HUES48 (cell line): ENCODE data around the gene MRAP2.
"Not testable (repeated sequence)": the region's sequence is repeated elsewhere in the genome, so short reads cannot be mapped to it uniquely, and the experiment has no call there.

Experiments used
- H3K27ac ChIP-seq: one replicate; pipeline ENCODE4 v1.7.0; 2013; ENCODE audit warnings: low read depth, low read length, inconsistent platforms
- H3K27me3 ChIP-seq: 2 replicates; pipeline ENCODE4 v1.6.1; 2013; ENCODE audit warnings: mild to moderate bottlenecking, low read length; ENCODE audit not compliant: control insufficient read depth, insufficient read depth
- H3K36me3 ChIP-seq: 2 replicates; pipeline ENCODE4 v1.6.1; 2013; ENCODE audit warnings: low read length; ENCODE audit not compliant: control insufficient read depth, insufficient read depth
- H3K4me1 ChIP-seq: 2 replicates; pipeline ENCODE4 v1.6.1; 2013; ENCODE audit warnings: mild to moderate bottlenecking, low read length; ENCODE audit not compliant: control insufficient read depth, insufficient read depth
- H3K4me3 ChIP-seq: 2 replicates; pipeline ENCODE4 v1.5.1; 2013; ENCODE audit warnings: mild to moderate bottlenecking, low read depth, low read length
- H3K9ac ChIP-seq: 2 replicates; pipeline ENCODE4 v1.6.1; 2013; ENCODE audit warnings: mild to moderate bottlenecking, low read depth, low read length, moderate library complexity
- H3K9me3 ChIP-seq: 2 replicates; pipeline ENCODE4 v1.6.1; 2013; ENCODE audit warnings: low read length; ENCODE audit not compliant: control insufficient read depth, insufficient read depth

MRAP2 gene

DNA sequence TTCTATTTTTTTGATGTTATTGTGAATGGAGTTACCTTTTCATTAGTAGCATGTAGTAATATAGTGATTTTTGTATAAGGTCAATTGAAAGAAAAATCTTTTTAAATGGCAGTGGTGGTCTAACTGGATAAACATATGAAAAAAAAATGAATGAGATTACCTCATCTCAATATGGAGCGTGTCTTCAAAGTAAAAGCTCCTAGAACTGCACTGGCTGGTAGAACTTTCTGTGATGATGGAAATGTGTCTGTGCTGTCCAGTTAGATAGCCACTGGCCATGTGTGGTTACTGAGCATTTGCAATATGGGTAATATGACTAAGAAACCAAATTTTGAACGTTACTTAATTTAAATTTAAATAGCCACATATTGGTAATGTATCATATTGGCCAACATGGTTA, 44.1 kb downstream of the MRAP2 start:
- no peaks in the 10 kb centered on the region for H3K27me3 ChIP-seq
- H3K9ac ChIP-seq = no peak overlapping the region
- H3K36me3 ChIP-seq = no peaks in the 10 kb centered on the region
- no peak overlapping the region for H3K4me3 ChIP-seq
- H3K9me3 ChIP-seq = no peaks in the 10 kb centered on the region
- no peak overlapping the region for H3K27ac ChIP-seq
- peaks cover 23% of the 10 kb centered on the region for H3K4me1 ChIP-seq

DNA sequence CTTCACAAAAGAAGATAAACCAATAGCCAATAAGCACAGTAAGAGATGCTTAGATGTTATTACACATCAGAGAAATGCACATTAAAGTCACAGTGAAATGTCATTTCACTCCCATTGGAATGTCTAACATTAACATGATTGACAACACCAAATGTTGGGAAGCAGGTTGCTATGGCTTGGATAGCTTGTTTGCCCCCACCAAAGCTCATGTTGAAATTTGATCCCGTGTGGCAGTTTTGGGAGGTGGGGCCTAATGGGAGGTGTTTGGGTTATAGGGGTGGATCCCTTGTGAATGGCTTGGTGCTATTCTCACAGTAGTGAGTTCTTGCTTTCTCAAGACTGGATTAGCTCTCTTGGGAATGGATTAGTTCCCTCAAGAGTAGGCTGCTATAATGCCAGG, 44.8 kb downstream of the MRAP2 start:
- H3K9me3 ChIP-seq = no peaks in the 10 kb centered on the region
- H3K27ac ChIP-seq = no peak overlapping the region
- H3K4me1 ChIP-seq = peaks cover 30% of the 10 kb centered on the region
- no peaks in the 10 kb centered on the region for H3K36me3 ChIP-seq
- H3K27me3 ChIP-seq = no peaks in the 10 kb centered on the region
- no peak overlapping the region for H3K9ac ChIP-seq
- no peak overlapping the region for H3K4me3 ChIP-seq

DNA sequence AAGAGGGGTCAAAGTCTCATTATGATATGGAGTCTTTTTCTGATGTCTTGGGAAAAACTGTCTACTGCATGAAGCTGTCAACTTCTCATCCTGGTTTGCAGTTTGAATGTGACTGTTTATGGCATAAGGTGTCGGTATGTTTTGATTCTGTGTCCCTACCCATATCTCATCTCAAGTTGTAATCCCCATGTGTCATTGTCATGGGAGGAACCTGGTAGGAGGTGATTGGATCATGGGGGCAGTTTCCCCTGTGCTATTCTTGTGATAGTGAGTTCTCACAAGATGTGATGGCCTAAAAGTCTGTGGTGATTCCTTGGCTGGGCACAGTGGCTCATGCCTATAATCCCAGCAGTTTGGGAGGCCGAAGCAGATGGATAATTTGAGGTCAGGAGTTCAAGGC, 47.6 kb downstream of the MRAP2 start:
- H3K36me3 ChIP-seq = no peaks in the 10 kb centered on the region
- H3K4me1 ChIP-seq = peaks cover 36% of the 10 kb centered on the region
- no peak overlapping the region for H3K27ac ChIP-seq
- no peak overlapping the region for H3K4me3 ChIP-seq
- no peaks in the 10 kb centered on the region for H3K27me3 ChIP-seq
- H3K9me3 ChIP-seq = no peaks in the 10 kb centered on the region
- no peak overlapping the region for H3K9ac ChIP-seq

DNA sequence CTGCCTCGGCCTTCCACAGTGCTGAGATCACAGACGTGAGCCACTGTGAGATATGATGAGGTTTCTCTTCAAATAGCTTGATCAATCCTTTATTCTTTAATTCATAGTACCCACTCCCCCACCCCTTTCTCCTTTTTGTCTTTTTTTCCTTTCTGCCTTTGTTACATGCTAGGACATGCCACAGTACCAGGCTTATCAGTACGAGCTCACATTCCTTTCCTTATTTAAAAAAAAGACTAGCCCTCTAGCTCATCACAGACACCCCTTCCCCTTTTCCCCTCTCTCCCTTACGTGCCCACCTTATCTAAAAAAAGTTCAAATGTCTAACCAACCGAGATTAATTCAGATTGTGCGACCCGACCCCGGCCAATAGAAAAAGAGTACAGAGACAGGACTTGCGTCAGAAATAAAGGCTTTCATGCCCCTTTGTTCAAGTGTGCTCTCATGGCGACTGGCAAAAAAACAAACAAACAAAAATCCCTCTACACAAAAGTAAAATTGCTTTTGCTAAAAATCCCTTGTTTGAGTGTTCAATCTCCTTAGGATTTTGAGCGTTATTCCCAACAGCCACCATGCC, 49.2 kb downstream of the MRAP2 start:
- Histone ChIP-seq H3K27ac (peak overlapping the region; percentile 64), H3K9me3 (no peaks in the 10 kb centered on the region), H3K4me1 (peaks cover 49% of the 10 kb centered on the region), H3K27me3 (no peaks in the 10 kb centered on the region), H3K9ac (peak overlapping the region; percentile 43; the same call in 1 of the 2 replicates), H3K4me3 (no peak overlapping the region), H3K36me3 (no peaks in the 10 kb centered on the region)

GRCh38 chr6:84084705-84085104, 51.1 kb downstream of the MRAP2 start:
- H3K27me3 ChIP-seq, H3K9me3 ChIP-seq, H3K9ac ChIP-seq, H3K4me3 ChIP-seq, H3K36me3 ChIP-seq, H3K27ac ChIP-seq: not testable (repeated sequence)
- peaks cover 56% of the 10 kb centered on the region for H3K4me1 ChIP-seq

GRCh38 chr6:84086056-84086455, 52.5 kb downstream of the MRAP2 start:
- no peak overlapping the region for H3K27ac ChIP-seq
- H3K4me1 ChIP-seq = peaks cover 56% of the 10 kb centered on the region
- H3K27me3 ChIP-seq = no peaks in the 10 kb centered on the region
- H3K4me3 ChIP-seq = no peak overlapping the region
- no peaks in the 10 kb centered on the region for H3K9me3 ChIP-seq
- no peaks in the 10 kb centered on the region for H3K36me3 ChIP-seq
- no peak overlapping the region for H3K9ac ChIP-seq

- Histone ChIP-seq H3K27ac (peak overlapping the region; percentile 43), H3K36me3 (no peaks in the 10 kb centered on the region), H3K4me3 (no peak overlapping the region), H3K4me1 (peaks cover 56% of the 10 kb centered on the region), H3K9ac (no peak overlapping the region), H3K9me3 (no peaks in the 10 kb centered on the region), H3K27me3 (no peaks in the 10 kb centered on the region)
Observed at GRCh38 chr6:84086545-84087429, 53.2 kb downstream of the MRAP2 start.

- Histone ChIP-seq H3K27me3 (no peaks in the 10 kb centered on the region), H3K4me1 (peaks cover 44% of the 10 kb centered on the region), H3K36me3 (no peaks in the 10 kb centered on the region), H3K4me3 (no peak overlapping the region), H3K9ac (no peak overlapping the region), H3K9me3 (no peaks in the 10 kb centered on the region), H3K27ac (no peak overlapping the region)
Observed at GRCh38 chr6:84089081-84089480, 55.5 kb downstream of the MRAP2 start.

DNA sequence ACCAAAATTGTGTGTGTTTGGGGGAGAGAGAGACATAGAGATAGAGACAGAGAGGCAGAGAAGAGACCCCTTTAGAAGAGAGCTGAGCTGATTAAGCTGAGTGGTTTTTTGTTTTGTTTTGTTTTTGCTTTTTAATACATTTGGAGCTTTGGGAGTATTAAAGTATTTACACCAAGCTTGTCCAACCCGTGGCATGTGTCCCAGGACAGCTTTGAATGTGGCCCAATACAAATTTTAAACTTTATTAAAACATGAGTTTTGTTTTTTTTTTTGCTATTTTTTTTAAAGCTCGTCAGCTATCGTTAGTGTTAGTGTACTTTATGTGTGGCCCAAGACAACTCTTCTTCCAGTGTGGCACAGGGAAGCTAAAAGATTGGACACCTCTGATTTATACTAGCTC, 56.0 kb downstream of the MRAP2 start:
- no peaks in the 10 kb centered on the region for H3K9me3 ChIP-seq

DNA sequence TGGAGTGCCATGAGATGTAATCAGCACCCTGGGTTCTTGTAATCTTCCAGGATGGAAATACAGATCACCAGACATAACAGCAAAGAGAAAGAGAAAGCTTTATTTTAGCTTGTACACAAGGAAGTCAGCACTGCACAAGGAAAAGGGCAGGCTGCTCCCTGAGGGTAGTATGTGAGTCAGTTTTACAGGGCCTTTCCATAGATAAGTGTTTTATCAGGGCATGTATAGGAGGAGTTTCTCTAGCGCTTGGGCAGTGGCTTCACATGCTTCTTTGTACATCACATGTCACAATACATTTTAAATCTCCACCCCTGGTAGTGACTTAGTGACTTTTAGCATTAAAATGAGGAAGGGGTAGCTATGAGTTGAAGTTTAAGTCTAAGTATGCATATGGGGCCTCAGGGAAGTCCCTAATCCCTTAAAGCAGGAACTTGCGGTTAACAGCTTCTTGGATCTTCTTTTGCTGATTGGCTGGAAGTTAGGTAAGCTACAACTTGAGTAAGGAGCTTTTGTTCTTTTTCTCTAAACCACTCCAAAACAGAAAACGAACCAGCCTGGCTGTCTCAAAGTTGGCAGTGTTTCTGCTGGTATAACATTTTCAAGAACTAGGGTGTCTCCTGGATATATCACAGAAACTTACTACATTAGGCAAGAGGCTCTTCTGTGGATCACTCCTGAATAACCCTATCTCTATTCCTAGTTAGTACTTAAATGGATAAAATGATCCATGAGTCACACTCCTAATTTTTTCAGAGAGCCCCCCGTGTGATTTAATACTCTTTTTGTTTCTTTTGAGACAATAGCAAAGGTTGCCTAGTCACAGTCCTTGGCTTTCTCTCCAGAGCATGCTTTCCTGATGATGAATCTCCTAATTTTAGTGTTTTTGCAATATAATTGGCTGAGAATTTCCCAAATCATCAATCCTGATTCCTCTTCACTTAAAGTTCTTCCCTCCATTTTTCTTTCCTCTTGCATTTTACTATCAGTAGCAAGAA, 60.2 kb downstream of the MRAP2 start:
- H3K9me3 ChIP-seq = no peaks in the 10 kb centered on the region
- peak overlapping the region; percentile 44 for H3K27ac ChIP-seq
- H3K36me3 ChIP-seq = no peaks in the 10 kb centered on the region
- H3K4me3 ChIP-seq = no peak overlapping the region
- H3K4me1 ChIP-seq = peaks cover 17% of the 10 kb centered on the region
- H3K9ac ChIP-seq = no peak overlapping the region
- H3K27me3 ChIP-seq = no peaks in the 10 kb centered on the region

More for the DNA sequence above, 56.0 kb downstream of the MRAP2 start:
- Histone ChIP-seq H3K27me3 (no peaks in the 10 kb centered on the region), H3K9ac (no peak overlapping the region), H3K4me3 (no peak overlapping the region), H3K36me3 (no peaks in the 10 kb centered on the region), H3K4me1 (peaks cover 40% of the 10 kb centered on the region), H3K27ac (no peak overlapping the region)
